B cell (primary cell): ENCODE measurements around the gene HOXD12.

Experiments
- CTCF ChIP-seq: fragments of 200-600 bp; IDR thresholded peaks from one replicate; pipeline ENCODE4 v1.8.0; 2022; ENCODE audit warnings: antibody characterized with exemption, mild to moderate bottlenecking
- EZH2 ChIP-seq: IDR thresholded peaks from 2 replicates; pipeline ENCODE4 v1.6.1; 2012; ENCODE audit warnings: borderline replicate concordance, low read depth, mild to moderate bottlenecking, moderate library complexity, low read length; ENCODE audit not compliant: insufficient read depth, poor library complexity, severe bottlenecking

- TF ChIP-seq EZH2 (no peak), CTCF (peak; percentile 30)
Observed at GRCh38 chr2:176079831-176080539, 19.6 kb upstream of the HOXD12 start.
